H1 (cell line): ENCODE results near the gene MEIOB. TPM values are rescaled to one million over a fixed set of nuclear protein-coding genes. Genes with fewer than 3 reads are reported as not detected.

ENCODE experiments used
- ASH2L ChIP-seq: fragments of 200-600, 300-600 bp; sonication (generic); IDR thresholded peaks from one replicate; pipeline ENCODE4 v1.7.1; 2017; ENCODE audit warnings: low read length
- CBX8 ChIP-seq: fragments of 300-800, 300-1000 bp; sonication (generic); IDR thresholded peaks from 2 replicates; pipeline ENCODE4 v1.7.1; 2016; ENCODE audit warnings: low read depth, low read length, borderline replicate concordance
- E2F6 ChIP-seq: IDR thresholded peaks from 2 replicates; pipeline ENCODE4 v1.6.1; 2012; ENCODE audit warnings: inconsistent platforms
- EP300 ChIP-seq, 2 experiments: IDR thresholded peaks; 1 replicate in 1 of 2; 2 replicates in 1 of 2; pipeline ENCODE4 v1.6.1; 2011 to 2012; ENCODE audit warnings: low read depth in 2 of 2, low read length in 2 of 2, mild to moderate bottlenecking in 2 of 2, borderline replicate concordance in 1 of 2, inconsistent platforms in 1 of 2, moderate library complexity in 1 of 2
- GTF2F1 ChIP-seq: IDR thresholded peaks from 2 replicates; pipeline ENCODE4 v1.6.1; 2012; ENCODE audit warnings: low read depth, low read length, improper control_type of control experiment, borderline replicate concordance
- HDAC2 ChIP-seq, 2 experiments: fragments of 300-600 bp in 1 of 2; sonication (generic) in 1 of 2; IDR thresholded peaks; 2 replicates each; pipeline ENCODE4 v1.6.1; 2011 to 2012; ENCODE audit warnings: low read depth in 2 of 2, low read length in 2 of 2, mild to moderate bottlenecking in 2 of 2, moderate library complexity in 2 of 2, borderline replicate concordance in 1 of 2, inconsistent platforms in 1 of 2
- RNF2 ChIP-seq: fragments of 200-900, 300-1000 bp; sonication (generic); IDR thresholded peaks from 2 replicates; pipeline ENCODE4 v1.7.1; 2016; ENCODE audit warnings: borderline replicate concordance, low read depth, mild to moderate bottlenecking, antibody characterized with exemption, low read length; ENCODE audit not compliant: poor library complexity, severe bottlenecking; ENCODE audit errors: missing control alignments
- TAF7 ChIP-seq: optimal IDR thresholded peaks from 2 replicates; pipeline ENCODE3; 2011; ENCODE audit warnings: low read depth, mild to moderate bottlenecking, inconsistent platforms, low read length, moderate library complexity, borderline replicate concordance
- ZNF274 ChIP-seq: IDR thresholded peaks from 2 replicates; pipeline ENCODE4 v1.7.0; 2012; ENCODE audit warnings: low read length, borderline replicate concordance; ENCODE audit errors: extremely low read depth
- polyA plus RNA-seq, 7 experiments: library from polyadenylated mRNA; depleted of rRNA in 3 of 7; stranded (reverse) in 5 of 7; unstranded in 2 of 7; fragments of >200 nt in 5 of 7; fragments of 200-250 nt in 2 of 7; gene quantifications; 1 replicate in 5 of 7; 2 replicates in 1 of 7; 4 replicates in 1 of 7; pipeline versions ENCODE4 v1.2.1 to v1.2.3, GENCODE V29; 2011 to 2013; ENCODE audit warnings: missing spikeins in 2 of 7, mixed read lengths in 2 of 7
- total RNA-seq: library from RNA; stranded (reverse); fragmentation: NEBNext Ultra II Directional; extraction: Animal tissue kit (Norgen Biotek cat#: 25700); gene quantifications from 2 replicates; pipeline ENCODE4 v1.2.1, GENCODE V29; 2021

Gene MEIOB
- total and polyA plus RNA-seq, 2 of the 8 experiments (the other 6 are each of a cell fraction or from before 2014, with no cell fraction given): 0.63 to 1.1 TPM

- TF ChIP-seq HDAC2 (IDR thresholded peaks at IDR 0.05; ENCODE audit: borderline replicate concordance in 1 of 2, low read depth in 2 of 2, low read length in 2 of 2) (no peak), ASH2L (no peak), RNF2 (no peak), CBX8 (no peak), GTF2F1 (no peak), EP300 (IDR thresholded peaks at IDR 0.05; ENCODE audit: borderline replicate concordance in 1 of 2, low read depth in 2 of 2, low read length in 2 of 2) (no peak), TAF7 (no peak), ZNF274 (no peak), E2F6 (no peak)
Measured at GRCh38 chr16:1859650-1860049, 12.3 kb downstream of the MEIOB start (continued).
